GM10266 (cell line): ENCODE measurements around the gene MAN1A1.

Experiments used
- DNase-seq: peaks from one replicate; pipeline ENCODE4 v3.0.0; 2012; ENCODE audit errors: extremely low spot score
- TF ChIP-seq, protein P1 (sequence below): IDR thresholded peaks from 2 replicates; pipeline ENCODE4 v1.5.1; 2012; ENCODE audit warnings: mild to moderate bottlenecking, low read depth; ENCODE audit not compliant: control insufficient read depth, insufficient read depth; ENCODE audit errors: missing control alignments

The MAN1A1 gene

GRCh38 chr6:119209452-119210205, 139.9 kb downstream of the MAN1A1 start:
- TF ChIP-seq, protein P1, sequence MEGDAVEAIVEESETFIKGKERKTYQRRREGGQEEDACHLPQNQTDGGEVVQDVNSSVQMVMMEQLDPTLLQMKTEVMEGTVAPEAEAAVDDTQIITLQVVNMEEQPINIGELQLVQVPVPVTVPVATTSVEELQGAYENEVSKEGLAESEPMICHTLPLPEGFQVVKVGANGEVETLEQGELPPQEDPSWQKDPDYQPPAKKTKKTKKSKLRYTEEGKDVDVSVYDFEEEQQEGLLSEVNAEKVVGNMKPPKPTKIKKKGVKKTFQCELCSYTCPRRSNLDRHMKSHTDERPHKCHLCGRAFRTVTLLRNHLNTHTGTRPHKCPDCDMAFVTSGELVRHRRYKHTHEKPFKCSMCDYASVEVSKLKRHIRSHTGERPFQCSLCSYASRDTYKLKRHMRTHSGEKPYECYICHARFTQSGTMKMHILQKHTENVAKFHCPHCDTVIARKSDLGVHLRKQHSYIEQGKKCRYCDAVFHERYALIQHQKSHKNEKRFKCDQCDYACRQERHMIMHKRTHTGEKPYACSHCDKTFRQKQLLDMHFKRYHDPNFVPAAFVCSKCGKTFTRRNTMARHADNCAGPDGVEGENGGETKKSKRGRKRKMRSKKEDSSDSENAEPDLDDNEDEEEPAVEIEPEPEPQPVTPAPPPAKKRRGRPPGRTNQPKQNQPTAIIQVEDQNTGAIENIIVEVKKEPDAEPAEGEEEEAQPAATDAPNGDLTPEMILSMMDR = no peak
- peak; percentile 11 for DNase-seq

- DNase-seq = no peak
- TF ChIP-seq, protein P1 = no peak
These were observed 141.4 kb downstream of the MAN1A1 start for GRCh38 chr6:119207971-119208725.

- DNase-seq = no peak
These were observed 142.2 kb downstream of the MAN1A1 start for GRCh38 chr6:119207327-119207726.

GRCh38 chr6:119205911-119206618, 143.5 kb downstream of the MAN1A1 start:
- peak; percentile 7 for DNase-seq
- TF ChIP-seq, protein P1 = no peak

More at GRCh38 chr6:119207327-119207726, 142.2 kb downstream of the MAN1A1 start:
- TF ChIP-seq, protein P1 = no peak

DNA sequence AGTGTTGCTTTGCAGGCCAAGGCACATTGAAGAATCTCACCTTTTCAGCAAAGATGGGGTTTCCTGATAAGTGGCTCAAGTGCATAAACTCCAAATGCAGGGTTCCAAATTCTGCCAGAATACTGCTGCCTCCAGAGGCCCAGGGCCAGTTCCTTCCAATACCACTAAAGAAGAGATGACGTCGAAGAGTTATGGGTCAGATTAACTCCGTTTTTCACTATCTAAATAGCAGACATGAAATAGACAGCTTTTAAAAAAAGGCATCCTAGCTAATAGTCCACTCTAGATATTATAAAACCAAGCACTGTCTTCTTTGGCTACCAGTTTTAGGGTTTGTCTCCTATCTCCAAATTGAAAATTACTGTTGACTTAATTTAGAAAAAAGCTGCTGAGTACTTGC, 144.8 kb downstream of the MAN1A1 start:
- TF ChIP-seq, protein P1 = no peak
- no peak for DNase-seq

GRCh38 chr6:119201480-119201879, 148.1 kb downstream of the MAN1A1 start:
- no peak for DNase-seq
- TF ChIP-seq, protein P1 = no peak
